Measurements from ENCODE around the gene CYP11A1.
A peak's percentile ranks its signal among the peaks of the same experiment; 100 is the strongest.

The CYP11A1 gene

GRCh38 chr15:74301583-74302361 is 65.7 kb downstream of the CYP11A1 start:
- DNase-seq (ENCODE audit: low read depth in 2 of 2), result no peak

GRCh38 chr15:74300057-74300795 is 67.2 kb downstream of the CYP11A1 start:
- DNase-seq (ENCODE audit: low read depth in 2 of 2), result no peak

- no peak for DNase-seq (ENCODE audit: low read depth in 2 of 2)
These were observed 69.6 kb downstream of the CYP11A1 start for GRCh38 chr15:74297887-74298286.

- no peak for DNase-seq (ENCODE audit: low read depth in 2 of 2)
These were observed 71.6 kb downstream of the CYP11A1 start for GRCh38 chr15:74295800-74296199.

GRCh38 chr15:74294010-74294409 is 73.4 kb downstream of the CYP11A1 start:
- DNase-seq (ENCODE audit: low read depth in 2 of 2), result no peak

- no peak for DNase-seq (ENCODE audit: low read depth in 2 of 2)
These were observed 74.2 kb downstream of the CYP11A1 start for GRCh38 chr15:74293021-74293810.

GRCh38 chr15:74291101-74292071 is 76.1 kb downstream of the CYP11A1 start:
- DNase-seq (ENCODE audit: low read depth in 2 of 2), result peak in 1 of 2 donors; percentile 20

GRCh38 chr15:74290645-74291044 is 76.8 kb downstream of the CYP11A1 start:
- no peak for DNase-seq (ENCODE audit: low read depth in 2 of 2)

- no peak for DNase-seq (ENCODE audit: low read depth in 2 of 2)
These were observed 77.8 kb downstream of the CYP11A1 start for GRCh38 chr15:74289671-74290070.

All from stimulated activated CD8-positive, alpha-beta memory T cell treated with anti-CD3 and anti-CD28 coated beads, Interleukin-7, amount 100 ng/mL, for 4 hours (primary cell).